ENCODE measurements around the gene PARD3B. TPM values are rescaled to one million over a fixed set of nuclear protein-coding genes. Genes with fewer than 3 reads are reported as not detected.

The PARD3B gene
- total and polyA plus RNA-seq, 3 experiments from 2014 or later, result 0.11 to 0.26 TPM; not detected in 1

DNA sequence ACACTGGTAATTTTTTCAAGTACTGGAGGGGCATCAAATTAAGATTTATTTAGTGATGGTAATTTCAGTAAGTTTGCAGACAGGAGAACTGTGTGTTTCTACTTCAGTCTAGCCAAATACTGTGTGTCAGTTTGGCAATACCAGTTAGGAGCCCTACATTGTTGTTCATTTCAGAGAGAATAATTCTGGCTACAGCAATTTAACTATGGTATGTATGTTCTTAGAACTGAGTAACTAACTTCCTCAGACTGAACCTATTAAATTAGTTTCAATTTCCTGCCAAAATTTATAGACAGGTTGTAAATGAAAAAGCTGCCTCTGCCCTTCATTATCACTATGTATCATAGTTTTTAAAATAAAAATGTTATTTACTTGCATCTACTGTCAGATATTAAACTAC, 332.4 kb downstream of the PARD3B start:
- Histone ChIP-seq H3K36me3 (ENCODE audit: insufficient read depth, low read length) (no peaks in the 10 kb centered on the region), H3K9me3 (ENCODE audit: low read length) (no peaks in the 10 kb centered on the region), H3K4me1 (ENCODE audit: insufficient read depth, low read length) (peaks cover 30% of the 10 kb centered on the region), H3K27ac (ENCODE audit: low read depth, low read length) (no peak overlapping the region), H3K27me3 (ENCODE audit: insufficient read depth, low read length, poor library complexity, severe bottlenecking) (no peaks in the 10 kb centered on the region), H3K4me3 (ENCODE audit: low read length) (no peak overlapping the region)
- H3K27me3 Mint-ChIP-seq, result no peaks in the 10 kb centered on the region
- H3K4me3 Mint-ChIP-seq, result no peak overlapping the region
- H3K4me1 Mint-ChIP-seq, result peaks cover 13 to 33% (median 18%) of the 10 kb centered on the region in 3 donors
- H3K27ac Mint-ChIP-seq, result no peak overlapping the region
- POLR2A ChIA-PET, result no interaction called here
- H3K9me3 Mint-ChIP-seq, result peaks cover 0 to 6% (median 0%) of the 10 kb centered on the region in 5 donors
- CTCF ChIA-PET, result no interaction called here
- DNase-seq, result no peak
- H3K36me3 Mint-ChIP-seq, result no peaks in the 10 kb centered on the region

DNA sequence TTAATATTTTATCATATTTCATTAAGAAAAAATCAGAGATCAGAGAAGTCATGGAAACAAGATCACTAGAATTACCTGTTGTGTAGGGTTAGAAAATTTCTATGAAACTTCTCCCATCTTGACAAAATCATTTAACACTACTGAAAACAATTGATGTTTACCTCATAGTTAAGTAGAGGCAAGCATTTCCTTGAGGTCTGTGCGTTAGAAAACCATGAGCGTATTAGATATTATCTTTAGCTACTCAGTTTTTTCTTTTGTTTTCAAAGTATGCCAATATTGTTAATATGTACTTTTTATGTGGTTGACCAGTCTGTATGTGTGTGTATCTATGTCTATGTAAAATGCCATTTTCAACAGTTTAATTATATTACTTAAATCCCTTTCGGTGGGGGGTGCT, 335.7 kb downstream of the PARD3B start:
- H3K4me1 ChIP-seq (ENCODE audit: insufficient read depth, low read length), result peaks cover 23% of the 10 kb centered on the region
- H3K4me3 Mint-ChIP-seq, result peak overlapping the region in 2 of 7 donors; percentile 51 to 55
- no peaks in the 10 kb centered on the region for H3K27me3 Mint-ChIP-seq
- peak overlapping the region in 4 of 8 donors; percentile 17 to 89 (median 56) for H3K27ac Mint-ChIP-seq
- H3K27me3 ChIP-seq (ENCODE audit: insufficient read depth, low read length, poor library complexity, severe bottlenecking), result no peaks in the 10 kb centered on the region
- no peaks in the 10 kb centered on the region for H3K9me3 Mint-ChIP-seq
- ChIA-PET CTCF (no interaction called here), POLR2A (no interaction called here)
- H3K36me3 ChIP-seq (ENCODE audit: insufficient read depth, low read length), result no peaks in the 10 kb centered on the region
- no peak overlapping the region for H3K4me3 ChIP-seq (ENCODE audit: low read length)
- H3K9me3 ChIP-seq (ENCODE audit: low read length), result no peaks in the 10 kb centered on the region
- DNase-seq, result no peak
- no peaks in the 10 kb centered on the region for H3K36me3 Mint-ChIP-seq
- H3K27ac ChIP-seq (ENCODE audit: low read depth, low read length), result no peak overlapping the region
- H3K4me1 Mint-ChIP-seq, result peaks cover 13 to 33% (median 14%) of the 10 kb centered on the region in 3 donors

DNA sequence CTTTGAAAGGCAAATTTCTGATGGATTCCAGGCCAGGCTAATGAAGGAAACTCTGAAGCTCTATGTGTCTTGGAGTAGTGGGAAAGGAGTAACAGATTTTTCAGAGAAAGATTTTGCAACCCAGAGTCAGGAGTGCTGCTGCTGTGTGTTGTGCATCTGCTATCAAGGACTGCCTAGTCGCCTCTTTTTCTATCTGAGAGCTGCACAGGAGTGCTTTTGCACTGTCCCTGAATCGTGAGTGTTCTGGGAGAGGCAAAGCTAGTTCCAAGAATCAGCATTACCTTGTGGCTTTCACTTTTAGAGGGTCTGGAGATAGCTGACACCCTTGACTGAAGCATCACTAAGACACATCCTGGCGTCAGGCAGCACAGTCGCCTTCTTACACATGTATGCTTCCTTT, 336.4 kb downstream of the PARD3B start:
- Histone ChIP-seq H3K4me1 (ENCODE audit: insufficient read depth, low read length) (peaks cover 23% of the 10 kb centered on the region), H3K9me3 (ENCODE audit: low read length) (no peaks in the 10 kb centered on the region), H3K36me3 (ENCODE audit: insufficient read depth, low read length) (no peaks in the 10 kb centered on the region), H3K27ac (ENCODE audit: low read depth, low read length) (no peak overlapping the region), H3K27me3 (ENCODE audit: insufficient read depth, low read length, poor library complexity, severe bottlenecking) (no peaks in the 10 kb centered on the region), H3K4me3 (ENCODE audit: low read length) (no peak overlapping the region)
- H3K27ac Mint-ChIP-seq, result peak overlapping the region in 7 of 8 donors; percentile 36 to 89 (median 59)
- no peaks in the 10 kb centered on the region for H3K36me3 Mint-ChIP-seq
- POLR2A ChIA-PET, result no interaction called here
- CTCF ChIA-PET, result no interaction called here
- H3K4me3 Mint-ChIP-seq, result peak overlapping the region in 6 of 7 donors; percentile 12 to 55 (median 45)
- H3K27me3 Mint-ChIP-seq, result no peaks in the 10 kb centered on the region
- H3K9me3 Mint-ChIP-seq, result no peaks in the 10 kb centered on the region
- no peak for DNase-seq
- H3K4me1 Mint-ChIP-seq, result peaks cover 13 to 33% (median 14%) of the 10 kb centered on the region in 3 donors

DNA sequence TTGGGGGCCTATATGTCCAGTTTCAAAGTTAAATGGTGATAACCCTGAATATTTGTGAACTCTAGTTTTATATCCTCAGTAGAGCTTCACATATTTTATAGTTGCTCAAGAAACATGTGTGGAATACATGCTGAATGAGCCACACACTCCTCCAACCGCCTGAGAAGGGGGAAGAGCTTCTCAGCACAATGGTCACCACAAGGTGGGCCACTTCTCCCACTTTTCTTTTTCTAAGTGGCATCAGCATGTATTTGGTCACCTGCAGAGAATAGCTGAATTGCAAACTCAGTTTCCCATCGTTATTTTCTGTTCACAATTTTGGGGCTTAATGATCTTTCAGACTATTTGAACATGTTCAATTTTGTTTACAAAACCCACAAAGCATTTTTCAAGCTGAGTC, 340.5 kb downstream of the PARD3B start:
- H3K4me3 ChIP-seq (ENCODE audit: low read length), result no peak overlapping the region
- H3K4me1 Mint-ChIP-seq, result peaks cover 10 to 19% (median 13%) of the 10 kb centered on the region in 3 donors
- DNase-seq, result peak in 1 of 5 donors; percentile 14
- peaks cover 10% of the 10 kb centered on the region for H3K4me1 ChIP-seq (ENCODE audit: insufficient read depth, low read length)
- H3K27me3 ChIP-seq (ENCODE audit: insufficient read depth, low read length, poor library complexity, severe bottlenecking), result no peaks in the 10 kb centered on the region
- no peaks in the 10 kb centered on the region for H3K27me3 Mint-ChIP-seq
- no peaks in the 10 kb centered on the region for H3K9me3 Mint-ChIP-seq
- POLR2A ChIA-PET, result no interaction called here
- H3K27ac Mint-ChIP-seq, result no peak overlapping the region
- no peaks in the 10 kb centered on the region for H3K36me3 ChIP-seq (ENCODE audit: insufficient read depth, low read length)
- H3K36me3 Mint-ChIP-seq, result no peaks in the 10 kb centered on the region
- no peaks in the 10 kb centered on the region for H3K9me3 ChIP-seq (ENCODE audit: low read length)
- no peak overlapping the region for H3K4me3 Mint-ChIP-seq
- H3K27ac ChIP-seq (ENCODE audit: low read depth, low read length), result no peak overlapping the region
- CTCF ChIA-PET, result no interaction called here

DNA sequence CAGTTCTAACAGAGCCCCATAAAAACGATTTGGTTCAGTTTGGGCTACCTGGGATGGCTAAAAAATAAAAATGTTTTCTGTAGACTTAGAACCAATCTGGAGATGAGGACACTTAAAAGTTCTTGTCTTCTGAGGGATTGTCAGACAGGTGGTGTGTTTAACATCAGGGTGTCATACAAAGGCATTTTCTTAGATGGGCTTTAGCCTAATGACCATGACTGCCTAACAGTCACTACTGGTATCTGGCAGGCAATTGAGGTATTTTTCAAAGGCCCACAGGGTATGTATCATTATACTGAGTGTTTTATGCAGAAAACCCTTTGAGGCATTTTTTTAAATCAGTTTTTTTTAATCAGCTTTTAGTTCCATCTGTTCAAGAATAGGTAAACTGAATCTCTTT, 341.4 kb downstream of the PARD3B start:
- Mint-ChIP-seq H3K4me1 (peaks cover 3 to 9% (median 3%) of the 10 kb centered on the region in 3 donors), H3K27me3 (no peaks in the 10 kb centered on the region), H3K36me3 (no peaks in the 10 kb centered on the region), H3K27ac (no peak overlapping the region), H3K4me3 (no peak overlapping the region), H3K9me3 (no peaks in the 10 kb centered on the region)
- Histone ChIP-seq H3K27me3 (ENCODE audit: insufficient read depth, low read length, poor library complexity, severe bottlenecking) (no peaks in the 10 kb centered on the region), H3K4me3 (ENCODE audit: low read length) (no peak overlapping the region), H3K27ac (ENCODE audit: low read depth, low read length) (no peak overlapping the region), H3K36me3 (ENCODE audit: insufficient read depth, low read length) (no peaks in the 10 kb centered on the region), H3K4me1 (ENCODE audit: insufficient read depth, low read length) (no peaks in the 10 kb centered on the region), H3K9me3 (ENCODE audit: low read length) (no peaks in the 10 kb centered on the region)
- DNase-seq, result no peak
- ChIA-PET CTCF (no interaction called here), POLR2A (no interaction called here)

DNA sequence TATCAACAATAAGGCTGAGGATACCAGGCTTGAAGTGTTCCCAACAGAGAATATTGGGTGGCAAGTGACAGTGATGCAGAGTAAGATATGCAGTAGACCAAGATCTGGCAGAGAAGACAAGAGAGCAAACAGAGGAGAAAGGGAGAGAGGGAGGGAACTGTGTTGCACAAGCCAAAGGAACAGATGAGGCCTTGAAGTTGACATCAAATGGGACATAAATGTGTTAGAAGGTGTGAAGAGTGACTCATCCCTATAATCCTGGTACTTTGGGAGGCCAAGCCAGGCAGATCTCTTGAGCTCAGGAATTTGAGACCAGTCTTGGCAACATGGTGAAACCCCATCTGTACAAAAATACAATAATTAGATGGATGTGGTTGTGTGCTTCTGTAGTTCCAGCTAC, 342.9 kb downstream of the PARD3B start:
- ChIA-PET POLR2A (no interaction called here), CTCF (no interaction called here)
- Mint-ChIP-seq H3K4me1 (no peaks in the 10 kb centered on the region), H3K27me3 (no peaks in the 10 kb centered on the region), H3K9me3 (no peaks in the 10 kb centered on the region), H3K4me3 (no peak overlapping the region), H3K27ac (no peak overlapping the region), H3K36me3 (no peaks in the 10 kb centered on the region)
- Histone ChIP-seq H3K9me3 (ENCODE audit: low read length) (no peaks in the 10 kb centered on the region), H3K4me1 (ENCODE audit: insufficient read depth, low read length) (no peaks in the 10 kb centered on the region), H3K27ac (ENCODE audit: low read depth, low read length) (no peak overlapping the region), H3K4me3 (ENCODE audit: low read length) (no peak overlapping the region), H3K36me3 (ENCODE audit: insufficient read depth, low read length) (no peaks in the 10 kb centered on the region), H3K27me3 (ENCODE audit: insufficient read depth, low read length, poor library complexity, severe bottlenecking) (no peaks in the 10 kb centered on the region)
- DNase-seq, result no peak

DNA sequence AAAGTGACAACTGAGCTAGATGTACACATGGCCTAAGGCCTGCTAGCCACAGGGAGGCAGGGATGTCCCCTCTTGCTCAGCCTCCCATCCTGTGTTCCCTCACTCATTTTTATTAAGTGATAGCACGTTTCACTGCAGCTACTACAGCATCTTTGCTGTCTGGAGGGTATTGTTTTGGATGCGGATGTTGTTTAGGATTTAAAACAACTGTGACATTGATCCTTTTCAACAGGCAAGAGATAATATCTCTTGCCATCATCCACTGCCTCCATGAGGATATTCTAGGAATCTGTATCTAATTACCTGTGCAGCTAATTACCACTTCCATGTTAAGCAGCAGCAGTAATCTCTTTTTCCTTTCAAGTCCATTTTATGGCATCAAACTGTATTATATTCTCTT, 345.4 kb downstream of the PARD3B start:
- Histone ChIP-seq H3K9me3 (ENCODE audit: low read length) (no peaks in the 10 kb centered on the region), H3K27me3 (ENCODE audit: insufficient read depth, low read length, poor library complexity, severe bottlenecking) (no peaks in the 10 kb centered on the region), H3K4me3 (ENCODE audit: low read length) (no peak overlapping the region), H3K27ac (ENCODE audit: low read depth, low read length) (no peak overlapping the region), H3K4me1 (ENCODE audit: insufficient read depth, low read length) (no peaks in the 10 kb centered on the region), H3K36me3 (ENCODE audit: insufficient read depth, low read length) (no peaks in the 10 kb centered on the region)
- H3K4me3 Mint-ChIP-seq, result no peak overlapping the region
- no peak for DNase-seq
- H3K27ac Mint-ChIP-seq, result no peak overlapping the region
- ChIA-PET POLR2A (no interaction called here), CTCF (interaction anchor here (0.7 kb wide), 1 partner anchor 121 kb away, joined by 4 read pairs; no protein-coding TSS in a partner anchor)
- no peaks in the 10 kb centered on the region for H3K36me3 Mint-ChIP-seq
- H3K27me3 Mint-ChIP-seq, result no peaks in the 10 kb centered on the region
- no peaks in the 10 kb centered on the region for H3K9me3 Mint-ChIP-seq
- no peaks in the 10 kb centered on the region for H3K4me1 Mint-ChIP-seq

DNA sequence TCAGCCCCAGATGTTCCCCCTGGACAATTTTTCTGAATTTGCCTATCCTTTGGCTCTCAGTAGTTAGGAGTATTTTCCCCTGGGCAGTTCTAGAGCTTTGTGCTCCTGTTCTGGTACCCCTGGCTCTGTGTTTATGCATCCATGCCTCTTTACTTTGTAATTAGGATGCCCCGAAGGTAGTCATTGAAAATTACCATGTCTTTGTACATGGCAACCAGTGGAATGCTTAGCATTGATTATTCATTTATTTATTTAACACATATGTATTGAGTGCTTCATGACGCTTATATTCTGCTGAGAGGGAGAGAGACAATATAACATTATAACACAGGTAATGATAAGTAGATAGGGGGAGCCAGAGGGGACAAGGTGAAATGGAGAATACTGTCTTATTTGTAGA, 346.5 kb downstream of the PARD3B start:
- H3K27ac ChIP-seq (ENCODE audit: low read depth, low read length), result no peak overlapping the region
- no peaks in the 10 kb centered on the region for H3K27me3 ChIP-seq (ENCODE audit: insufficient read depth, low read length, poor library complexity, severe bottlenecking)
- CTCF ChIA-PET, result no interaction called here
- POLR2A ChIA-PET, result no interaction called here
- no peaks in the 10 kb centered on the region for H3K4me1 Mint-ChIP-seq
- H3K9me3 Mint-ChIP-seq, result no peaks in the 10 kb centered on the region
- H3K4me1 ChIP-seq (ENCODE audit: insufficient read depth, low read length), result no peaks in the 10 kb centered on the region
- DNase-seq, result no peak
- no peak overlapping the region for H3K4me3 Mint-ChIP-seq
- no peaks in the 10 kb centered on the region for H3K36me3 ChIP-seq (ENCODE audit: insufficient read depth, low read length)
- H3K36me3 Mint-ChIP-seq, result no peaks in the 10 kb centered on the region
- no peaks in the 10 kb centered on the region for H3K27me3 Mint-ChIP-seq
- no peak overlapping the region for H3K27ac Mint-ChIP-seq
- H3K4me3 ChIP-seq (ENCODE audit: low read length), result no peak overlapping the region
- H3K9me3 ChIP-seq (ENCODE audit: low read length), result no peaks in the 10 kb centered on the region

Measured in CD8-positive, alpha-beta memory T cell (primary cell).